ENCODE results near the gene NUP205.

- TF ChIP-seq CTCF (IDR thresholded peaks at IDR 0.05) (no peak), EP300 (IDR thresholded peaks at IDR 0.05) (no peak)
These were observed 127.8 kb downstream of the NUP205 start for GRCh38 chr7:135685306-135686084.
